Neuronal stem cell (in vitro differentiated cells): ENCODE measurements around the gene CSMD2.

Experiments
- DNase-seq: peaks from one replicate; pipeline ENCODE4 v3.0.0-alpha.2; 2013; ENCODE audit warnings: low spot score
- H2AFZ ChIP-seq: one replicate; pipeline ENCODE4 v1.6.1; 2013; ENCODE audit warnings: mild to moderate bottlenecking, low read length, inconsistent platforms
- H2AK5ac ChIP-seq: 2 replicates; pipeline ENCODE4 v1.6.1; 2013; ENCODE audit warnings: low read depth, mild to moderate bottlenecking, inconsistent platforms, low read length, moderate library complexity, mixed read lengths
- H2BK120ac ChIP-seq: 2 replicates; pipeline ENCODE4 v1.6.1; 2013; ENCODE audit warnings: low read depth, mild to moderate bottlenecking, inconsistent platforms, low read length, moderate library complexity, mixed read lengths
- H2BK12ac ChIP-seq: one replicate; pipeline ENCODE4 v1.6.1; 2013; ENCODE audit warnings: low read length, inconsistent platforms
- H2BK15ac ChIP-seq: 2 replicates; pipeline ENCODE4 v1.6.1; 2013; ENCODE audit warnings: mild to moderate bottlenecking, low read length, inconsistent platforms, mixed read lengths
- H2BK5ac ChIP-seq: one replicate; pipeline ENCODE4 v1.6.1; 2013; ENCODE audit warnings: inconsistent platforms, mild to moderate bottlenecking, low read length, moderate library complexity
- H3K14ac ChIP-seq: one replicate; pipeline ENCODE4 v1.6.1; 2013; ENCODE audit warnings: low read length, inconsistent platforms
- H3K18ac ChIP-seq: 2 replicates; pipeline ENCODE4 v1.6.1; 2013; ENCODE audit warnings: low read length, inconsistent platforms
- H3K23ac ChIP-seq: 2 replicates; pipeline ENCODE4 v1.6.1; 2013; ENCODE audit warnings: low read depth, mild to moderate bottlenecking, mixed read lengths, low read length, inconsistent platforms; ENCODE audit not compliant: poor library complexity
- H3K27ac ChIP-seq: replicated peaks from 3 replicates; pipeline ENCODE4 v1.5.1; 2013; ENCODE audit warnings: low read length, inconsistent platforms
- H3K27me3 ChIP-seq, 3 experiments: 2 replicates each; pipeline ENCODE4 v1.6.1; 2013; ENCODE audit warnings: low read length in 3 of 3, mild to moderate bottlenecking in 2 of 3, inconsistent platforms in 1 of 3, low read depth in 1 of 3, mixed read lengths in 1 of 3, moderate library complexity in 1 of 3; ENCODE audit not compliant: control insufficient read depth in 3 of 3, insufficient read depth in 3 of 3
- H3K36me3 ChIP-seq, 2 donors: replicated peaks in 1 of 2; 2 replicates each; pipeline ENCODE4 v1.6.1; 2013; ENCODE audit warnings: low read length in 2 of 2; ENCODE audit not compliant: control insufficient read depth in 2 of 2, insufficient read depth in 2 of 2
- H3K4ac ChIP-seq: 2 replicates; pipeline ENCODE4 v1.6.1; 2013; ENCODE audit warnings: inconsistent platforms, mild to moderate bottlenecking, low read length, moderate library complexity
- H3K4me1 ChIP-seq, 2 donors: 1 replicate in 1 of 2; 2 replicates in 1 of 2; pipeline ENCODE4 v1.6.1; 2013; ENCODE audit warnings: low read length in 2 of 2, low read depth in 1 of 2; ENCODE audit not compliant: control insufficient read depth in 2 of 2, insufficient read depth in 1 of 2
- H3K4me2 ChIP-seq: one replicate; pipeline ENCODE4 v1.6.1; 2013; ENCODE audit warnings: mild to moderate bottlenecking, low read length, inconsistent platforms; ENCODE audit not compliant: insufficient read depth, poor library complexity, severe bottlenecking
- H3K4me3 ChIP-seq, 2 donors: 2 replicates each; pipeline ENCODE4 v1.5.1; 2013; ENCODE audit warnings: low read length in 2 of 2, mild to moderate bottlenecking in 2 of 2, inconsistent platforms in 1 of 2, moderate library complexity in 1 of 2
- H3K79me1 ChIP-seq: one replicate; pipeline ENCODE4 v1.6.1; 2013; ENCODE audit warnings: low read depth, mild to moderate bottlenecking, inconsistent platforms, low read length, moderate library complexity
- H3K9ac ChIP-seq: one replicate; pipeline ENCODE4 v1.6.1; 2013; ENCODE audit warnings: mild to moderate bottlenecking, low read depth, low read length, inconsistent platforms; ENCODE audit not compliant: poor library complexity
- H3K9me3 ChIP-seq, 2 donors: replicated peaks in 1 of 2; 2 replicates each; pipeline versions ENCODE3 to v1.6.1; 2013; ENCODE audit warnings: low read length in 2 of 2, mild to moderate bottlenecking in 2 of 2, inconsistent platforms in 1 of 2, low read depth in 1 of 2, mixed read lengths in 1 of 2, moderate library complexity in 1 of 2; ENCODE audit not compliant: control insufficient read depth in 2 of 2, insufficient read depth in 1 of 2
- H4K8ac ChIP-seq: one replicate; pipeline ENCODE4 v1.6.1; 2013; ENCODE audit warnings: low read depth, mild to moderate bottlenecking, inconsistent platforms, low read length, moderate library complexity
- H4K91ac ChIP-seq: one replicate; pipeline ENCODE4 v1.6.1; 2013; ENCODE audit warnings: low read length, low read depth, mild to moderate bottlenecking, inconsistent platforms; ENCODE audit not compliant: poor library complexity
- WGBS, 2 donors: extraction: QIAGEN DNeasy Blood & Tissue Kit; methylation state at CpG; one replicate each; pipeline ENCODE4 v1.1.7; 2013; ENCODE audit warnings: missing lambda C conversion rate in 2 of 2, mixed read lengths in 1 of 2; ENCODE audit not compliant: insufficient read length in 2 of 2, insufficient replicate concordance in 1 of 2; ENCODE audit errors: extremely low coverage in 2 of 2; 5-methylcytosine and 5-hydroxymethylcytosine counted together

The CSMD2 gene

GRCh38 chr1:33711511-33711910, 453.5 kb downstream of the CSMD2 start:
- Histone ChIP-seq H3K18ac (peak overlapping the region; percentile 6), H3K4ac (no peak overlapping the region), H2AK5ac (peak overlapping the region; percentile 51), H4K91ac (no peak overlapping the region), H3K4me1 (peaks cover 7 to 12% of the 10 kb centered on the region in 2 donors), H3K36me3 (no peaks in the 10 kb centered on the region), H2BK5ac (peak overlapping the region; percentile 54), H3K79me1 (no peaks in the 10 kb centered on the region), H2AFZ (no peak overlapping the region), H3K4me3 (peak overlapping the region in 1 of 2 donors; percentile 3), H3K4me2 (no peak overlapping the region), H3K23ac (no peak overlapping the region), H2BK12ac (no peak overlapping the region), H2BK15ac (peak overlapping the region; percentile 40), H4K8ac (no peak overlapping the region), H3K27me3 (no peaks in the 10 kb centered on the region), H3K27ac (no peak overlapping the region), H3K9me3 (peaks cover 0 to 2% of the 10 kb centered on the region in 2 donors), H3K9ac (no peak overlapping the region), H3K14ac (no peak overlapping the region), H2BK120ac (no peak overlapping the region)
- DNase-seq, result no peak
- no CpG with 5 or more reads among the region's 6 CpGs for WGBS, 2 donors

DNA sequence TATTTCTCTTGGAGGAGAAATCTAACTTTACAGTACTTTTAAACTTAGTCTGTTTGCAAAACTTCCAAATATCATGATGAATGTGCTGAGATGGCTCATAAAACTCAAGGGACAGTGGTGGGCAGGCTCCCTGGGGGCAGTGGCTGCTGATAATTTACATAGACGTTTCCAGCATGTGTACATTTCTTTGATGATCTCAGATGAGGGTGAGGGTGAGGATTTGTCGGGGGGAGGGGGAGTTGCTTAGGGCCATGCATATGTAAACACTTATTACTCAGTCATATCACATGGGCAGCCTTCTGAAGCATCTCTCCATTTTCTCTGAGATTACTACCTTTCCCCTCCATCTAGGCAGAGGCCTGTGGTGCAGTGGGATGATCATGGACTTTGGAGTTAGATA, 454.1 kb downstream of the CSMD2 start:
- Histone ChIP-seq H2BK5ac (no peak overlapping the region), H3K36me3 (no peaks in the 10 kb centered on the region), H3K27ac (no peak overlapping the region), H3K9me3 (peaks cover 0 to 2% of the 10 kb centered on the region in 2 donors), H3K4ac (no peak overlapping the region), H3K23ac (no peak overlapping the region), H2AFZ (no peak overlapping the region), H2AK5ac (no peak overlapping the region), H3K4me3 (no peak overlapping the region), H2BK120ac (no peak overlapping the region), H3K14ac (no peak overlapping the region), H3K27me3 (no peaks in the 10 kb centered on the region), H3K79me1 (no peaks in the 10 kb centered on the region), H3K9ac (no peak overlapping the region), H3K4me2 (no peak overlapping the region), H2BK15ac (no peak overlapping the region), H3K4me1 (peaks cover 7 to 12% of the 10 kb centered on the region in 2 donors), H4K8ac (no peak overlapping the region), H2BK12ac (no peak overlapping the region), H4K91ac (no peak overlapping the region), H3K18ac (no peak overlapping the region)
- DNase-seq, result no peak
- WGBS, 2 donors, result no CpG with 5 or more reads among the region's 2 CpGs

GRCh38 chr1:33709783-33710718, 455.0 kb downstream of the CSMD2 start:
- no peak for DNase-seq
- H3K4me2 ChIP-seq, result no peak overlapping the region
- no peak overlapping the region for H3K23ac ChIP-seq
- H2BK5ac ChIP-seq, result no peak overlapping the region
- H3K27me3 ChIP-seq, result no peaks in the 10 kb centered on the region
- no peak overlapping the region for H2BK15ac ChIP-seq
- H2BK120ac ChIP-seq, result no peak overlapping the region
- no peak overlapping the region for H3K18ac ChIP-seq
- no CpG with 5 or more reads among the region's 6 CpGs for WGBS, 2 donors
- no peak overlapping the region for H3K27ac ChIP-seq
- no peak overlapping the region for H3K9ac ChIP-seq
- H4K8ac ChIP-seq, result no peak overlapping the region
- H3K79me1 ChIP-seq, result no peaks in the 10 kb centered on the region
- no peak overlapping the region for H3K14ac ChIP-seq
- H2AK5ac ChIP-seq, result no peak overlapping the region
- H3K4ac ChIP-seq, result no peak overlapping the region
- no peak overlapping the region for H3K4me3 ChIP-seq
- peaks cover 7 to 12% of the 10 kb centered on the region in 2 donors for H3K4me1 ChIP-seq
- H2BK12ac ChIP-seq, result no peak overlapping the region
- no peak overlapping the region for H4K91ac ChIP-seq
- H2AFZ ChIP-seq, result no peak overlapping the region
- no peaks in the 10 kb centered on the region for H3K36me3 ChIP-seq
- peaks cover 0 to 2% of the 10 kb centered on the region in 2 donors for H3K9me3 ChIP-seq

DNA sequence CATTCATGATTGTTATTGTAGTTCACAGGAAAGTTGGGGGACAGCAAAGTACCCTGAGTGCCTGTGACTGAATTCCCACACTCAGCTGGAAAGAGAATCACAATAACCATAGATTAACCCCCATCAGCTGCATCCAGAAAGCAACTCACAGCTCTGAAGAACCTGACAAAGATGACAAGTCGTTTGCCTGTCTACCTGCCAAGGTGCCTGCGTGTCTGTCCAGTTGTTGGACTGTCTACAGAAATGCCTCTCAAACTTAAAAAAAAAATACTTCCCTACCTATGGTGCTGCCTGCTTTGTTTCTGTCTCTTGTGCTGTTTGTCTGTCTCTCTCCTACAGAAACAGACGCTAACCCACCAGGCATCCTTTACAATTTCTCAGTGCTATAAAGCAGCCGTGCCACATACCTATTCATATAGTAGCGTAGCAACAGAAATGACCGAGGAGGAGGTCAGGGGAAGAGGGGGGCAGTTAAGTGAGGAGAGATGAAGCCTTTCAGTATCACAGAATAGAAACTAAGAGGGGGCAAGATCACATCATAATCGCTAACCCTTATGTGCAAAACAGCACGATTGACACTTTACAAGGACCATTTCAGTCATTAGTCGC, 455.8 kb downstream of the CSMD2 start:
- no peak overlapping the region for H3K4ac ChIP-seq
- no peak for DNase-seq
- H2BK15ac ChIP-seq, result no peak overlapping the region
- WGBS, 2 donors, result no CpG with 5 or more reads among the region's 9 CpGs
- no peak overlapping the region for H3K23ac ChIP-seq
- no peak overlapping the region for H2BK120ac ChIP-seq
- no peak overlapping the region for H3K4me3 ChIP-seq
- H3K4me2 ChIP-seq, result no peak overlapping the region
- H2BK12ac ChIP-seq, result no peak overlapping the region
- no peak overlapping the region for H4K8ac ChIP-seq
- no peak overlapping the region for H4K91ac ChIP-seq
- H3K36me3 ChIP-seq, result no peaks in the 10 kb centered on the region
- H3K27ac ChIP-seq, result no peak overlapping the region
- H2BK5ac ChIP-seq, result no peak overlapping the region
- no peaks in the 10 kb centered on the region for H3K27me3 ChIP-seq
- peaks cover 0 to 2% of the 10 kb centered on the region in 2 donors for H3K9me3 ChIP-seq
- H3K14ac ChIP-seq, result no peak overlapping the region
- H3K18ac ChIP-seq, result no peak overlapping the region
- no peak overlapping the region for H2AK5ac ChIP-seq
- no peaks in the 10 kb centered on the region for H3K79me1 ChIP-seq
- H3K4me1 ChIP-seq, result peaks cover 7 to 12% of the 10 kb centered on the region in 2 donors
- H3K9ac ChIP-seq, result no peak overlapping the region
- no peak overlapping the region for H2AFZ ChIP-seq
